Right atrium auricular region (tissue), 2 donors: ENCODE results near the gene ELMOD3. TPM values are rescaled to one million over a fixed set of nuclear protein-coding genes. Genes with fewer than 3 reads are reported as not detected.
"Not testable (repeated sequence)": the region's sequence is repeated elsewhere in the genome, so short reads cannot be mapped to it uniquely, and the experiment has no call there.

Source experiments
- DNase-seq: peaks from one replicate; pipeline ENCODE4 v3.0.0-alpha.2; 2019; ENCODE audit warnings: low spot score
- H3K27ac ChIP-seq, 2 donors: fragments of 200-600 bp; sonication (generic); 1 replicate in 1 of 2; 2 replicates in 1 of 2; pipeline ENCODE4 v1.5.1; 2016 to 2019
- H3K27me3 ChIP-seq, 2 donors: fragments of 200-600 bp; sonication (generic); one replicate each; pipeline versions ENCODE4 v1.5.1 to v1.6.0; 2017 to 2019
- H3K36me3 ChIP-seq: fragments of 200-600 bp; sonication (generic); one replicate; pipeline ENCODE4 v1.5.1; 2016
- H3K4me1 ChIP-seq, 2 donors: fragments of 200-600 bp; sonication (generic); one replicate each; pipeline versions ENCODE4 v1.5.1 to v1.6.0; 2017 to 2019
- H3K4me3 ChIP-seq, 2 donors: fragments of 200-600 bp; sonication (generic); 1 replicate in 1 of 2; 2 replicates in 1 of 2; pipeline ENCODE4 v1.5.1; 2017 to 2019; ENCODE audit warnings: mild to moderate bottlenecking in 1 of 2, moderate library complexity in 1 of 2
- H3K9me3 ChIP-seq, 2 donors: fragments of 200-600 bp; sonication (generic); one replicate each; pipeline ENCODE4 v1.5.1; 2019
- total RNA-seq, 2 donors: library from RNA; depleted of rRNA; stranded (reverse); fragments of >200 nt; gene quantifications; one replicate each; pipeline ENCODE4 v1.1.0, GENCODE V29; 2016
- TF ChIP-seq, protein P1 (sequence below), 2 donors: fragments of 200-600 bp; sonication (generic); IDR thresholded peaks; one replicate each; pipeline ENCODE4 v1.5.1; 2019; ENCODE audit warnings: antibody characterized with exemption in 2 of 2

The ELMOD3 gene
- total RNA-seq, 2 donors from 2014 or later: 8.4 to 11.1 TPM

DNA sequence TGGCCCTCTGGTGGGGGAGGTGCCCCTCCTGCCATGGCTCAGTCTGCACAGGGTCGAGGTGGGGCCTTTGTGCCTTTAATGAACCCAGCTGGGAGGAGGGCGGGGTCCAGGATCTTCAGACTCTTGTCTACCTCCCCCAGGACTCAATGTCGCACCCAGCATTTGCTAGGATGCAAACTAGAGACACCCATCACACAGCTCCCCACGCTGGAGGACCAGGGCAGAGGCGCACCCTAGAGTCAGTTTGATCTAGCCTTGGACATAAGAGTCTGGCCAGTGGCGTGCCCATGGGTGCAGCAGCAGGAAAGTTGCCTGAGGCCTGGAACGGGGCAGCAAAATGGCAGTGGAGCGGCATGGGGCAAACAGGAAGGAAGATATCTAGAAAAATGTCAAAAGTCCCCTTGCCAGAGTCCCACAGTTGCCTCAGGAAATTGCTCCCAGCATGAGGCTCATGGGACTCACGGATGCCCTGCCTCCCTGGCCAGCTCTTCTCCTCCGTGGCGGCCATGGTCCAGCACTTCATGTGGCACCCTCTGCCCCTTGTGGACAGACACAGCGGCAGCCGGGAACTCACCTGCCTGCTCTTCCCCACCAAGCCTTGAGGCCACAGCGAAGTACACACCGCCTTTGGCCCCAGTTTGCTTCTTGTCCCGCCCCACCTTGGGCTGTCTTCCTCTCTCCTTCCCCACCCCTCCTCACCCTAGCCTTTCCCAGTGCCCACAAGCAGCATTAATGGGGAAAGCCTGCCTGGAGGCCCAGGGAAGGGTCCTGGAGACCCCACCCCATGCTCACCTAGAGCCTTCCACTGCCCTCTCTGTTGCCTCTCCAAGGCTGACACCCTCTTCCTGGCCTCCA, 81.6 kb downstream of the ELMOD3 start:
- no peak for DNase-seq
- H3K27me3 ChIP-seq: no peaks in the 10 kb centered on the region
- TF ChIP-seq, protein P1, sequence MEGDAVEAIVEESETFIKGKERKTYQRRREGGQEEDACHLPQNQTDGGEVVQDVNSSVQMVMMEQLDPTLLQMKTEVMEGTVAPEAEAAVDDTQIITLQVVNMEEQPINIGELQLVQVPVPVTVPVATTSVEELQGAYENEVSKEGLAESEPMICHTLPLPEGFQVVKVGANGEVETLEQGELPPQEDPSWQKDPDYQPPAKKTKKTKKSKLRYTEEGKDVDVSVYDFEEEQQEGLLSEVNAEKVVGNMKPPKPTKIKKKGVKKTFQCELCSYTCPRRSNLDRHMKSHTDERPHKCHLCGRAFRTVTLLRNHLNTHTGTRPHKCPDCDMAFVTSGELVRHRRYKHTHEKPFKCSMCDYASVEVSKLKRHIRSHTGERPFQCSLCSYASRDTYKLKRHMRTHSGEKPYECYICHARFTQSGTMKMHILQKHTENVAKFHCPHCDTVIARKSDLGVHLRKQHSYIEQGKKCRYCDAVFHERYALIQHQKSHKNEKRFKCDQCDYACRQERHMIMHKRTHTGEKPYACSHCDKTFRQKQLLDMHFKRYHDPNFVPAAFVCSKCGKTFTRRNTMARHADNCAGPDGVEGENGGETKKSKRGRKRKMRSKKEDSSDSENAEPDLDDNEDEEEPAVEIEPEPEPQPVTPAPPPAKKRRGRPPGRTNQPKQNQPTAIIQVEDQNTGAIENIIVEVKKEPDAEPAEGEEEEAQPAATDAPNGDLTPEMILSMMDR (IDR thresholded peaks at IDR 0.05): no peak
- peaks cover 0 to 66% of the 10 kb centered on the region in 2 donors for H3K4me1 ChIP-seq
- no peak overlapping the region for H3K4me3 ChIP-seq
- H3K27ac ChIP-seq: peak overlapping the region; percentile 95 to 97
- H3K9me3 ChIP-seq: no peaks in the 10 kb centered on the region
- H3K36me3 ChIP-seq: no peaks in the 10 kb centered on the region

DNA sequence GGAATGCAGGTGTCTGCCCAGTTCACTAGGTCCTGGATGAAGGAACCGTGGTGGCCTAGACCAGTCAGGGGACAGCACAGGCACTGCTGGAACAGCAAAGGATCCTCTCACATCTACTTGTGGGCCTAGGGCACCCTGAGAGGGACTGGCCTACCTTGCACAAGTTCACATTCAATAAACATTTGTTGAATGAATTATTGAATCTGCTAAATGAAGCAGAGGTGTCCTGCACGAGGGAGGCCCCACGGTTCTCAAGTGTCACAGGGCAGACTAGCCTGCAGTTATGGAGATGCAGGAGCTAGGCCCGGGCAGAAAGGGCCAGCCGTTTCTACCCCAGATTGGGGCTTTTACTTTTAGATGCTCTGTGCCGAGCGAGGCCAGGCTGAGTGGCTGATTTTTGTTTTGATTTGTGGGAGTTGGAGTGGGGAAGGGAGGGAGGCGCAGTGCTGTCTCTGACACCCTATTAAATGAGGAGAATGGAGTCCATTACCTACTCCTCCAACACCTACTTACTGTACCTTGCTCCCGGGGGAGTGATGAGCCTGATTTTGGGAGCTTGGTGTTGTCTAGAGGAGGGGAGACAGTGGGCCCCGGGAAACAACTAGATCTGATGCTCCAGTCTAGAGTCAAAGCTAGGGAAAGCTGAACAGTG, 82.4 kb downstream of the ELMOD3 start:
- H3K27ac ChIP-seq: peak overlapping the region; percentile 95 to 97
- TF ChIP-seq, protein P1 (IDR thresholded peaks at IDR 0.05): no peak
- no peak for DNase-seq
- peaks cover 0 to 66% of the 10 kb centered on the region in 2 donors for H3K4me1 ChIP-seq
- H3K4me3 ChIP-seq: peak overlapping the region in 1 of 2 donors; percentile 48
- H3K9me3 ChIP-seq: no peaks in the 10 kb centered on the region
- no peaks in the 10 kb centered on the region for H3K36me3 ChIP-seq
- no peaks in the 10 kb centered on the region for H3K27me3 ChIP-seq

DNA sequence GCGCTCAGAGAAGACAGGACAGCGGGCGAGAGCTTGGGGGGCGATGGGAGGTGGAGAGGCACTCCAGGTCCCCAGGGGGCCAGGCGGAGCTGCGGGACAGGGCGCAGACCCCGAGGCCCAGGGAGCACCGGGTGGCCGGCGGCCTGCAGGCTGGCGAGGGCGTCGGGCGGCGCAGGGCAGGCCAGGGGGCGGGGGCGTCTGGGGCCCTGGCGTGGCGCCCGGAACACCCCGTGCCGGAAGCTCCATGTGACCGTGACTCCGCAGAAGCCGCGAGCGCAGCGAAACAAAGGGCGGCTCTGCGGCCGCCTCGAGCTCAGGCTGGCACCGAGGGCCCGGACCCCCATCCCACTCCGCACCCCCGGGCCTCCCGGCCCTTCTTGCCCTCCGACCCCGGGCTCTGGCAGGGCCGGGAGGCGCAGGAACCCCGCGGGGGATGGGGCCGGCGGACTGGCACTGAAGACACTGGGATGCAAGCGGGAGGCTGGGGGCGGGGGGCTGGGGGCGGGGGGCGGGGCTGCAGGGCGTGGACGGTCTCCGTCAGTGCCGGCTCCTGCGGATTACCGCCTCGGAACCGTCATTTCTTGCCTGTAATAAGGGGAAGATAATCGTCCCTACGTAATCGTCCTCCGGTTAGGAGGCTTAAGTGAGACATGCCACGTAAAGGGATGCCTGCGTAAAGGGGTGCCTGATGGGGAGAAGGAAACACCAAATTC, 83.1 kb downstream of the ELMOD3 start:
- Histone ChIP-seq H3K4me1 (peaks cover 0 to 66% of the 10 kb centered on the region in 2 donors), H3K27me3 (no peaks in the 10 kb centered on the region), H3K36me3 (no peaks in the 10 kb centered on the region), H3K9me3 (no peaks in the 10 kb centered on the region), H3K27ac (peak overlapping the region; percentile 95 to 97), H3K4me3 (peak overlapping the region; percentile 31 to 48)
- TF ChIP-seq, protein P1 (IDR thresholded peaks at IDR 0.05): no peak
- peak; percentile 90 for DNase-seq

DNA sequence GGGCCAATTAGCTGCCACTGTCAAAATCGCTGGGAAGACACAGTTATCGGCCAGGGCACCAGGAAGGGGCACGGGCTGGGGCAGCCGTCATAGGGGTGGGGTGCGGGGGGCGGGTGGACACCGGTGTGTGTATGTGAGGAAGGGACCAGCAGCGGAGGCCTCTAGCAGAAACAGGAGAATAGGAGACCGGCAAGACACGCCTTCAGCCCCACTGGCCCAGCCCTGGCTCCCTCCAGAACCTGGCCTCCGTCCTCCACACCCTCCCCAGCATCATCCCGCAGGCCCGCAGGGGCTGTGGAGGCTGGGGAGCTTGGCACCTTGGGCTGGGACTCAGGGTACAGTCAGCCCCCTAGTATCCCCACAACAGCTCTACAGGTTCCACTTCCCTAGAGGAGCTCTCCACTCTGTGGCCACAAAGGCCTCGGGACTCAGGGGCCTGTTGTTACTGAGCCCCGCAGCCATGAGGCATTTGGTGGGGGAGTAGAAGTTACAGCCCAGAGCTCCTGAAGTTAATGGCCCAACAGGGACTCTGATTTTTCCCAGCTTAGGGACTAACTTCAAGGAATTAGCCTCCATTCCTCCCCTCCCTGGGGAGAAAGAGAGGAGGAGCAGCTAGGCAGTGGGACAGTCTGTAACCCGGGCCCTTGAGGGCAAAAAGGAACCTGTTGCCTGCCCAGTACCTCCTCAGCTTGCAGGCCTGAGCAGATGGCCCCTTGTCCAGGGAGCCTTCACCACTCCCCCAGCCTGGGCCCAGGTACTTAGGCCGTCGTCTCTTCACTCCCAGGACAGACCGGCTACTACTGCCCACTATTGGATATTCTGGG, 83.8 kb downstream of the ELMOD3 start:
- no peaks in the 10 kb centered on the region for H3K36me3 ChIP-seq
- peaks cover 0 to 58% of the 10 kb centered on the region in 2 donors for H3K4me1 ChIP-seq
- H3K27me3 ChIP-seq: no peaks in the 10 kb centered on the region
- no peaks in the 10 kb centered on the region for H3K9me3 ChIP-seq
- TF ChIP-seq, protein P1 (IDR thresholded peaks at IDR 0.05): no peak
- H3K4me3 ChIP-seq: peak overlapping the region; percentile 31 to 48
- H3K27ac ChIP-seq: peak overlapping the region; percentile 95 to 97
- no peak for DNase-seq

DNA sequence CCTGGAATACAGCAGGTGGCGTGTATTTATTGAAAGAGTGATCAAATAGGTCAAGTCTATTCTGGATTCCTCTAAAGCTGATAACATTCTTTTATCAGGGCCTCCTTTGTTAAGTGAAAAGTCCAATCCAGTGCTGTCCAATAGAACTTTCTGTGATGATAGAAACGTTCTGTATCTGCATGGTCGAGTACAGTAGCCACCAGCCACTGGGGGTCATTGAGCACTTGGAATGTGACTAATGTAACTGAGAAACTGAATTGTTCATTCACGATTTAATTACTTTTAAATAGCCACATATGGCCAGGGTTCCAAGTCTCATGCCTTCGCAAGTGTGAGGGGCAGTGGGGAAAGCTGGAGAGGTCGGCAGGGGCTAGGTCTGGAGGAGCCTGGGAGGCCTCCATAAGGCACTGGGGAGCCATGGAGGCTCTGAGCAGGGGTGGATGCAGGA, 84.5 kb downstream of the ELMOD3 start:
- TF ChIP-seq, protein P1 (IDR thresholded peaks at IDR 0.05): no peak
- peak overlapping the region; percentile 95 to 97 for H3K27ac ChIP-seq
- H3K27me3 ChIP-seq: no peaks in the 10 kb centered on the region
- no peak for DNase-seq
- H3K9me3 ChIP-seq: no peaks in the 10 kb centered on the region
- H3K4me1 ChIP-seq: peaks cover 0 to 52% of the 10 kb centered on the region in 2 donors
- no peak overlapping the region for H3K4me3 ChIP-seq
- no peaks in the 10 kb centered on the region for H3K36me3 ChIP-seq

DNA sequence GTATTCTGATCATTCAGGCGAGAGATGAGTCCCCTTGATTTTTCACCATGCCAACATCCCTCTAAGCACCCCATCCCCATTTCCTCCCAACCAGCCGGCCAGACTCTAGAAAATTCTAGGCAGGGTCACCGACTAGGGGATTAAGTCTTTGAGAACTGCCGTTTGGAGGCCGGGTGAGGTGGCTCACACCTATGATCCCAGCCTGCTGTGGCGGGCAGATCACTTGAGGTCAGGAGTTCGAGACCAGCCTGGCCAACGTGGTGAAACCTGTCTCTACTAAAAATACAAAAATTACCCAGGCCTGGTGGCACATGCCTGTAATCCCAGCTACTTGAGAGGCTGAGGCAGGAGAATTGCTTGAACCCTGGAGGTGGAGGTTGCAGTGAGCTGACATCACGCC, 85.0 kb downstream of the ELMOD3 start:
- not testable (repeated sequence) for DNase-seq, H3K4me3 ChIP-seq, H3K36me3 ChIP-seq, H3K9me3 ChIP-seq, H3K27me3 ChIP-seq
- peak overlapping the region in 1 of 2 donors; percentile 97 for H3K27ac ChIP-seq
- peaks cover 0 to 46% of the 10 kb centered on the region in 2 donors for H3K4me1 ChIP-seq
